H54 (cell line): Measurements from ENCODE around the gene LEMD1.

Experiments
- DNase-seq: peaks from one replicate; pipeline ENCODE4 v3.0.0; 2011; ENCODE audit warnings: low spot score, mixed read lengths; ENCODE audit not compliant: insufficient read length
- FAIRE-seq: peaks from 3 replicates; lab custom pipeline; 2011; peaks lifted over from hg19 to GRCh38; lab: Jason Lieb, UNC
- POLR2A ChIP-seq: IDR thresholded peaks from 2 replicates; pipeline ENCODE4 v1.6.1; 2011; ENCODE audit warnings: low read depth, mild to moderate bottlenecking, low read length

Gene LEMD1

DNA sequence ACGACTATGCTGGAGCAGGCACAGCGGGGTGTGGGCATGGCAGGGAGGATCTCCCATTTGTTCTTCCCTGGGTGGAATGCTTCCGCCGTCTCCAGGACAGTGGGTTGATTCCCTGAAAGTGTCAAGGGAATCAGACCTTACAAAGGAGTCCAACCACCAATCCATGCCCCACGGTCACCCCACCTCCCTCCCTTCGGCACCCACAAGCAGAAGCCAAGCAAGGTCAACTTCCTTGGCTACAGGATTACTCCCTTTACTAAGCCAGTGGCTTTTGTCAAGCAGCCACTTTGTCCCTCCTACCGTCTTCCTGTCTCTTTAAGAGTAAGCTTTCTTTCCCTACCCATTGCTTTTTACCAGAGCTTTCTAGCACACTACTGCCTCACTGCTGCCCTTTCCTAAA is 84.4 kb downstream of the LEMD1 start:
- FAIRE-seq (no peak), DNase-seq (no peak)
- TF ChIP-seq POLR2A = no peak

DNA sequence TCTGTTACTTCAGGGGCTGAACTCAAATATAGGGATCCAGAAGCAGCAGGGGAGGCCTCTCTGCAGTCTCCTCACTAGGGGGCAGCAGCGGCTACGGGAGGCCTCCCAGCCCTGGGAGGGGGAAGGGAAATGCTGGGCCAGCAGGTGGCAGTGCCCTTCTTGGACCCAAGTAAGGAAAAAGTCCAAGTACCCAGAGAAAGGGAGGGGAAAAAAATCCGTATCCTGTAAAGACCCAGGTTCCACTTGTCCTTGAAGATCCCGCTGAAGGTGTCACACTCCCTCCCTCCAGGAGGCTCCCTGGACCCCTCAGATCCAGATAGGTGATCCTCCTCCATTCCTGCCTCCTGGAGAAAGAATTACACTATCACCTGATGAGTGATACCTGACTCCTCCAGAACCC is 86.2 kb downstream of the LEMD1 start:
- TF ChIP-seq POLR2A = no peak
- DNase-seq (peak; percentile 77), FAIRE-seq (no peak)

- no peak for TF ChIP-seq POLR2A
- no peak for FAIRE-seq
Measured at GRCh38 chr1:205332015-205332791, 89.7 kb downstream of the LEMD1 start.

More at GRCh38 chr1:205332015-205332791, 89.7 kb downstream of the LEMD1 start:
- DNase-seq = no peak
